Muscle of leg (tissue), 11 donors: Measurements from ENCODE around the gene MAML1. TPM values are rescaled to one million over a fixed set of nuclear protein-coding genes. Genes with fewer than 3 reads are reported as not detected.
A peak's percentile ranks its signal among the peaks of the same experiment; 100 is the strongest.

Experiments
- DNase-seq: peaks from one replicate; pipeline ENCODE4 v3.0.0; 2013
- H3K27ac ChIP-seq: one replicate; pipeline ENCODE4 v1.5.1; 2013; ENCODE audit warnings: mild to moderate bottlenecking, low read length, control low read depth
- H3K27me3 ChIP-seq: one replicate; pipeline ENCODE4 v1.6.1; 2013; ENCODE audit warnings: low read length; ENCODE audit not compliant: control insufficient read depth, insufficient read depth
- H3K36me3 ChIP-seq: one replicate; pipeline ENCODE4 v1.6.1; 2013; ENCODE audit warnings: low read length; ENCODE audit not compliant: control insufficient read depth, insufficient read depth
- H3K4me1 ChIP-seq: one replicate; pipeline ENCODE4 v1.6.1; 2013; ENCODE audit warnings: low read length; ENCODE audit not compliant: control insufficient read depth, insufficient read depth
- H3K4me3 ChIP-seq: one replicate; pipeline ENCODE4 v1.5.1; 2013; ENCODE audit warnings: low read length, control low read depth
- H3K9me3 ChIP-seq: replicated peaks from 2 replicates; pipeline ENCODE4 v1.6.1; 2013; ENCODE audit warnings: low read depth, low read length; ENCODE audit not compliant: control insufficient read depth
- WGBS: methylation state at CpG from one replicate; pipeline ENCODE4 v1.1.5; 2013; ENCODE audit warnings: missing lambda C conversion rate; ENCODE audit not compliant: insufficient coverage; 5-methylcytosine and 5-hydroxymethylcytosine counted together
- polyA plus RNA-seq, 8 donors: library from polyadenylated mRNA; unstranded; fragments of 120-200 nt; gene quantifications; one replicate each; pipeline versions ENCODE4 v1.2.1 to v1.2.3, GENCODE V29; 2013; ENCODE audit warnings: inconsistent platforms in 1 of 8, low replicate concordance in 1 of 8; ENCODE audit not compliant: insufficient read length in 8 of 8, insufficient read depth in 1 of 8
- total RNA-seq: library from RNA; stranded (reverse); fragments of 120-200 nt; gene quantifications from one replicate; pipeline ENCODE4 v1.2.4, GENCODE V29; 2013

Gene MAML1
- total and polyA plus RNA-seq, 9 donors = 11.3 to 35.1 (median 27.0) TPM

DNA sequence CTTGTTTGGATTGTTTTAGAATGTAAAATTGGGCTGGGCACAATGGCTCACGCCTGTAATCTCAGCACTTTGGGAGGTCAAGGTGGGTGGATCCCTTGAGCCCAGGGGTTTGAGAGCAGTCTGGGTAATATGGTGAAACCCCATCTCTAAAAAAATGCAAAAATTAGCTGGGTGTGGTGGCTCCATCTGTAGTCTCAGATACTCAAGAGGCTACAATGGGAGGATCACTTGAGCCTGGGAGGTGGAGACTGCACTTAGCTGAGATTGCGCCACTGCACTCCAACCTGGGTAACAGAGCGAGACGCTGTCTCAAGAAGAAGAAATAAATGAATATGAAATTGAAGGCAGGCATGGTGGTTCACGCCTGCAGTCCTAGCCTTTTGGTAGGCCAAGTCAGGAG is 21.3 kb downstream of the MAML1 start:
- no peak overlapping the region for H3K27ac ChIP-seq
- H3K36me3 ChIP-seq = peaks cover 9% of the 10 kb centered on the region
- H3K9me3 ChIP-seq = no peaks in the 10 kb centered on the region
- WGBS = 87% methylated on average over 4 of the region's 5 CpGs
- no peaks in the 10 kb centered on the region for H3K27me3 ChIP-seq
- DNase-seq = no peak
- H3K4me1 ChIP-seq = peaks cover 3% of the 10 kb centered on the region
- no peak overlapping the region for H3K4me3 ChIP-seq

DNA sequence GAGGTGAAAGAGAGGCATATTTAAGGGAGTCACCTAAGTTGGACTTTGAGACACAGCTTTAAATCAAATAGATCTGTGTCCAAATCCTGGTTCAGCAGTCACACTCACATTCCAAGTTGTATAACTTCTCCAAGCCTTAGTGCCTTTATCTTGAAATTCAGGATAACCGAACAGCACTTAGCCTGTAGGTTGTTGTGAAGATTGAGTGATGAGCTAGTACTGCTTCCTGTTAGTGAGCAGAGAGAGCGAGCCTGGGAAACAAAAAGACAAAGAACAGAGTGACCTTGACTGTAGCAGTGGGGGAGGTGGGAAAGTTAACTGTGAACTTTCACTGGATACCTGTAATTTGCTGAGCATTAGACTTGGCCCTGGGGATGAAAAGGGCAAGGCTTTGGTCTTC is 22.4 kb downstream of the MAML1 start:
- Histone ChIP-seq H3K4me3 (no peak overlapping the region), H3K36me3 (peaks cover 3% of the 10 kb centered on the region), H3K9me3 (no peaks in the 10 kb centered on the region), H3K4me1 (peaks cover 10% of the 10 kb centered on the region), H3K27me3 (no peaks in the 10 kb centered on the region), H3K27ac (no peak overlapping the region)
- no peak for DNase-seq
- WGBS = 70% methylated on average over 2 of the region's 2 CpGs

DNA sequence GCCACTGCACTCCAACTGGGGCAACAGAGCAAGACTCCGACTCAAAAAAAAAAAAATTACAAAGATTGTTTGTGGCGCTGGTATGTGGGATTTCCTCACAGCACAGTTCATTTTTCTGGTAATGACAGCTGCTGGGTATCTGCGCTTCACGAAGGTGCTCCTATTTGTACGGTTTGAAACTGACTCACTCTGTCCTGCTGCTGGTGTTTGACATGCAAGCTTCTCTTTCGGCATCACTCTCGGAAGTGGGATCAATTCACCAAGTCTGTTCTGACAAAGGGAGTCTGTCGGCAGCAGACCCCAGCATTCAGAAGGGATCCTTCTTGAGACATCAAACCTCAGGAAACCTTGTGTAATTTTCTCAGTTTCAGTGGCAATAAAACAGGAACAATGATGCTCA is 26.3 kb downstream of the MAML1 start:
- H3K27ac ChIP-seq = no peak overlapping the region
- WGBS = 93% methylated on average over 7 of the region's 8 CpGs
- H3K9me3 ChIP-seq = no peaks in the 10 kb centered on the region
- H3K4me3 ChIP-seq = no peak overlapping the region
- H3K27me3 ChIP-seq = no peaks in the 10 kb centered on the region
- DNase-seq = no peak
- no peaks in the 10 kb centered on the region for H3K36me3 ChIP-seq
- H3K4me1 ChIP-seq = peaks cover 34% of the 10 kb centered on the region

DNA sequence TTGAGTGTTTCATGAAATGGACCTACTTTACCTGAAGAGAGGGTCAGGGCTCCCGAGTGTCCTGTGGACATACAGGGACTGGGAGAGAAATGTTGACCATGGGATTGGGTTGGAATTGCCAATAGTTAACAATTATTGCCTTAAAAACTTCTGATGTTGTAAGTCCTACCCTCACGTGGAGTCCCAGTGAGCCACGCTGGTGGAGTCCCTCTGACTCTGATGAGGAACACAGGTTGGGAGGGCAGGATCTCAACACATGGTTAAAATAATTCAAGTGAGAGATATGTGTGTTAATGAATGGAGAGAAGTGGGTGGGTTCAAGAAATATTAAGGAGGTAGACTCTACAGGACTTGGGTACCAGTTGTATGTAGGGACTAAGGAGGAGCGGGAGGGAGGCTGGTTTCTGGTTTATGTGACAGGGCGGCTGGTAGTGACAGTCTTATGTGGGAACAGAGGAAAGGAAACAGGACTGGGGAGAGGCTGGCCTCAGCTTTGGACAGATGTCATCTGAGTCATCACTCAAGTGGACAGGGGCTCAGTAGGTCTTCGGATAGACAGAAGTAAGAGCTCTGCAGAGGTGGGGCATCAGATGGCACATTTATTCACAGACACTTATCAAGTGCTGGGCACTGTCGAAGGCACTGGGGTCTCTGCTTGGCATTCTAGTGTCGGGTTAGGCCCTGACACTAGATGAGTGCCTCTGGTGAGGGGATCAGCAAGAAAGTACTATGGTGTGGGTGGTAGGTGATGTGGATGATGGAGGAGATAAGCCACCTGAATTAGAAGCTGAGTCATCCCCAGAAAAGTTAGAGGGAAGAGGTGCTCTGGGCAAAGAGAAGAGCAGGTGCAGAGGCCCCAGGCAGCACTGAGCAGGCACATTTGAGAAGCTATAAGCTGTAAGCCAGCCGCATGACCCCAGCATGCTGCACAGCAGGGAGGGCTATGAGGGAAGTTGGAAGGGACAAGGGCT is 27.2 kb downstream of the MAML1 start:
- peak; percentile 51 for DNase-seq
- no peaks in the 10 kb centered on the region for H3K9me3 ChIP-seq
- WGBS = 85% methylated on average over 7 of the region's 9 CpGs
- H3K4me1 ChIP-seq = peaks cover 35% of the 10 kb centered on the region
- no peak overlapping the region for H3K4me3 ChIP-seq
- no peaks in the 10 kb centered on the region for H3K27me3 ChIP-seq
- no peaks in the 10 kb centered on the region for H3K36me3 ChIP-seq
- peak overlapping the region; percentile 5 for H3K27ac ChIP-seq

DNA sequence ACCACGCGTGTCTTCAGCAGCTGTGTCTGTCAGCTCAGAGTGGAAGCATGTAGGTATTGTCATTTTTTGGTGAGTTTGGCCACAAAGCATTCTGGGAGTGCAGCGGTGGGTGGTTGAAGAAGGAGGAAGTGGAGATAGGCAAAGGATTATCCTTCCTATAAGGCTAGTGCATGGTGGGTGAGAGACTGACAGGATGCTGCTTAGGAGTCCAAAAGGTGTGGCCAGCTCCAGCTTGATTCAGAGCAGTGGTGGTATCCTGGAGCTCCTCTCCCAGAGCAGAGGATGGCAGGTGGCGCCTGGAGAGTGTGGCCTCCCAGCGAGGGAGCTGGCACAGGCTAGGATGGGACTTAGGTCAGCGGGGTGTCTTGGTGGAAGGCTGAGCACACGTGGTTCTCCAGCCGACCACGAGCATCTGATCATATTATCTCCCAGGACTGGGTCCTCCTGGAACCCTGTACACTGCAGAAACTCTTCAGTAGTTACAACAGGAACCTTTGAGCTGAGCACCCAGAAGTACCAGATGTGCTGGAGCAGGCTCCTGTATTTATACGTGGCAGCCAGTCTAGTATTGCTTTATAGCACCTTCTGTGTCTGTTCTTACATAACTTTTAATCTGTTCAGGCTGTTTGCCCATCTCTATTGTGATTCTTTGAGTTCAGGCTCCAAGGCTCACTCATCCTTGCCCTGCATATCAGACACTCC is 29.6 kb downstream of the MAML1 start:
- Histone ChIP-seq H3K27me3 (no peaks in the 10 kb centered on the region), H3K4me1 (peaks cover 39% of the 10 kb centered on the region), H3K9me3 (no peaks in the 10 kb centered on the region), H3K27ac (peak overlapping the region; percentile 29), H3K36me3 (peaks cover 18% of the 10 kb centered on the region), H3K4me3 (no peak overlapping the region)
- DNase-seq = peak; percentile 16
- WGBS = 35% methylated on average over 8 of the region's 10 CpGs

DNA sequence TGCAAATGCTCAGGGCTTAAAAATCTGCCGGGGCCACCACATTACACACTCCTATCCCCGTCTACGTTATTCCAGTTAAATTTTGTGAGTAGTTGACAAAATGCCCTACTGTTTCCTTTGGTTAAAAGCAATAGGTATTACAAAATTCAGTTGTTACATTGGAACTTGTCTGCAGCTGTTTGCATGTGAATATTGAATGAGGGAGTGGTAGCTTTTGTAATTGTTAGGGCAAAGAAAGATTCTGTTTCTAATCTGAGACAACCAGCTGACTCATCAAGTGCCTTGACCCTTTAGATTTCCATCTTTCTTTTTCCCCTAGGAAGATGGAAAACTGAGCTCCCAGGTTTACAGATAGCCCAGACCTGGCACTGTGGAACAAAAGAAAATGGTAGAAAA is 30.2 kb downstream of the MAML1 start:
- H3K27me3 ChIP-seq = no peaks in the 10 kb centered on the region
- peaks cover 39% of the 10 kb centered on the region for H3K4me1 ChIP-seq
- H3K9me3 ChIP-seq = no peaks in the 10 kb centered on the region
- no CpG with 5 or more reads among the region's 3 CpGs for WGBS
- peak overlapping the region; percentile 29 for H3K27ac ChIP-seq
- H3K4me3 ChIP-seq = no peak overlapping the region
- no peak for DNase-seq
- H3K36me3 ChIP-seq = peaks cover 20% of the 10 kb centered on the region

DNA sequence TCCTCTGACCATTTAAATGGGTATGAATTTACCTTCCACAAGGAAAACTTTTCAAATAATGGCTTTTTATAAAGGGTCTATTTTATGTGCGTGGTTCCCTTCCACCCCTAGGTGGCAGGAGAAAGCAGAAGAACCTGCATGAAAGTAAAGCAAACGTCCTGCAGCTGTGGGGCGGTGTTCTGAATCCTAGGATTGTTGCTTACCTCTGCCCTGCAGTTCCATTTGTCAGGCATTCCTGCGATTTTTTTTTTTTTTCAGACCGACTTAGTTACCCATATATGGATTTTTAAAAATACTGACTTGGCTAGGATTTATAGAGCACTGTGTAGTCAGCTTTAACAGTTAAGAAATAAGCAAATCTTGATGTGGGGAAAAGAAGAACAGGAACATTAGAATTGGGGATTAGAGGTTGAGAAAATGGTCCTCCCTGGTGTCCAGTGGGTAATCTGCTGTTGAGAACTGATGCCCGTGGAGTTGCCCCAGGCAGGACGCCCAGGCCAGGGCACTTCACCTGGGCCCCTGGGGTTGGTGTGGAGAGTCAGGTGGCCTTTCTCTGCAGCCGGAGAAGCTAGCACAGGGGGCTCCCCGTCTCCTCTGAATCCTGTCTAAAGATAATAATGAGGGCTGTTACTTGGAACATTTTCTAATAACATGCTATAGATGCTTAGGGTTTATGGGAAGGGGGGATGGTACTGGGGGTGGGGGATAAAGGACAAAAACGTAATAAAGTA is 30.8 kb downstream of the MAML1 start:
- no peak overlapping the region for H3K27ac ChIP-seq

DNA sequence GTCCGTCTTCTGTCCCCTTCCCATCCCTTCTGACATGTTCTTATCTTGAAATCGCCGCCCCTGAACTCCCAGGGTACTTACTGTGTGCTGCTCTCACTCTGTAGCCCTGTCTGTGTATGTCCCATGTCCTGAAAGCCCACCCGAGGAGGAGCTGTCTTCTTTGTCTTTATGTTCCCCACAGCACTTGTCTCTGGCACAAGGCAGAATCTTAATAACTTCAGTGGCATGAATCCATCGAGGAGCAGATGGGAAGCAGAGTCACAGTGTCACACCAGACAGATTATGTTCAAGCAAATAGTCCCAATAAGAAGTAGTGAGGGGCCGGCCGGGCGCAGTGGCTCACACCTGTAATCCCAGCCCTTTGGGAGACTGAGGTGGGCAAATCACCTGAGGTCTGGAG is 31.4 kb downstream of the MAML1 start:
- H3K27me3 ChIP-seq = no peaks in the 10 kb centered on the region
- H3K9me3 ChIP-seq = no peaks in the 10 kb centered on the region
- H3K4me3 ChIP-seq = no peak overlapping the region
- peaks cover 39% of the 10 kb centered on the region for H3K4me1 ChIP-seq
- DNase-seq = no peak
- 80% methylated on average over 2 of the region's 8 CpGs for WGBS
- peaks cover 26% of the 10 kb centered on the region for H3K36me3 ChIP-seq
- no peak overlapping the region for H3K27ac ChIP-seq

More for the DNA sequence above, 30.8 kb downstream of the MAML1 start:
- H3K4me3 ChIP-seq = no peak overlapping the region
- WGBS = 31% methylated on average over 6 of the region's 10 CpGs
- peaks cover 20% of the 10 kb centered on the region for H3K36me3 ChIP-seq
- no peaks in the 10 kb centered on the region for H3K9me3 ChIP-seq
- DNase-seq = peak; percentile 84
- peaks cover 39% of the 10 kb centered on the region for H3K4me1 ChIP-seq
- H3K27me3 ChIP-seq = no peaks in the 10 kb centered on the region

DNA sequence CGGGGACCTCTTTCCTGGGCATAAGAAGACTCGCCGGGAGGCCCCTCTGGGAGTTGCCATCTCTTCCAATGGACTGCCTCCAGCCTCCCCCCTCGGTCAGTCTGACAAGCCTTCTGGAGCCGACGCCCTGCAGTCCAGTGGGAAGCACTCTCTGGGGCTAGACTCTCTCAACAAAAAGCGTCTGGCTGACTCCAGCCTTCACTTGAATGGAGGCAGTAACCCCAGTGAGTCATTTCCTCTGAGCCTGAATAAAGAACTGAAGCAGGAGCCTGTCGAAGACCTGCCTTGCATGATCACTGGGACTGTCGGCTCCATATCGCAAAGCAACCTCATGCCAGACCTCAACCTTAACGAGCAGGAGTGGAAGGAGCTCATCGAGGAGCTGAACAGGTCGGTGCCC is 32.8 kb downstream of the MAML1 start:
- no peak for DNase-seq
- Histone ChIP-seq H3K9me3 (no peaks in the 10 kb centered on the region), H3K4me1 (peaks cover 28% of the 10 kb centered on the region), H3K27ac (no peak overlapping the region), H3K4me3 (no peak overlapping the region), H3K27me3 (no peaks in the 10 kb centered on the region), H3K36me3 (peaks cover 35% of the 10 kb centered on the region)
- WGBS = 54% methylated on average over 13 of the region's 13 CpGs
